ENCODE measurements around the gene UBE2D1. TPM values are rescaled to one million over a fixed set of nuclear protein-coding genes. Genes with fewer than 3 reads are reported as not detected.

The UBE2D1 gene
- total and polyA plus RNA-seq, 2 of the 8 experiments (the other 6 are each of a cell fraction or from before 2014, with no cell fraction given) = 21.2 to 33.5 TPM

DNA sequence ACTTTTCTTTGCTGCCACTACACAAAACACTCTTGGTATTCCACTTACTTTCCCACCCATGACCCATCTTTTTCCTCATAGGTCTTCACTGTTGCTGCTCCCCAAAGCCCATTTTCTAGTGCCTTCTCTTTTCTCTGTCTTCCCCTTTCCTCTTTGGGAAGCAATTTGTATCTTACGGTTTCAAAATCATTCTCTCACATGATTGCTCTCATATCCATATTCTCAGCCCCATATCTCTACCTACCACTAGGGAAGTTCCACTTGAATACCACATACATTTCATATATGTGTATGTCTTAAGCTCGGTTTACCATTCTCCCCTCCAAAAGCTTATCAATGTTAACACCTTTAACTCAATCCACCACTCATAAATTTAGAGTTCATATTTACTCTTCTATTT lies 3.2 kb upstream of the UBE2D1 start:
- Histone ChIP-seq H4K20me1 (replicated peaks in 1 of 2; ENCODE audit: control insufficient read depth in 1 of 2, insufficient read depth in 2 of 2, low read length in 2 of 2) (peaks cover 2 to 6% of the 10 kb centered on the region in 2 experiments), H2BK20ac (ENCODE audit: low read length) (no peak overlapping the region), H4K5ac (ENCODE audit: insufficient read length, low read depth, low read length) (no peak overlapping the region), H3K79me1 (ENCODE audit: low read depth, low read length) (no peaks in the 10 kb centered on the region; the same call in 1 of the 2 replicates), H3K27ac (ENCODE audit: low read depth, low read length) (no peak overlapping the region), H2BK12ac (ENCODE audit: low read depth, low read length) (no peak overlapping the region), H2BK15ac (ENCODE audit: low read length) (no peak overlapping the region), H2BK5ac (ENCODE audit: low read depth, low read length) (no peak overlapping the region), H2AFZ (ENCODE audit: low read length) (no peak overlapping the region), H3K23ac (ENCODE audit: insufficient read length) (no peak overlapping the region), H3K4me1 (replicated peaks in 1 of 4; ENCODE audit: control insufficient read depth in 3 of 4, insufficient read depth in 4 of 4, low read length in 3 of 4) (peaks cover 0 to 3% (median 0%) of the 10 kb centered on the region in 4 experiments; a peak in 2 of 7 replicates), H3K4me3 (ENCODE audit: extremely low read depth in 1 of 4, insufficient read depth in 2 of 4, low read depth in 3 of 4, low read length in 4 of 4) (no peak overlapping the region), H3K79me2 (ENCODE audit: control insufficient read depth in 1 of 2, insufficient read depth in 2 of 2, low read length in 2 of 2) (peaks cover 4 to 14% of the 10 kb centered on the region in 2 experiments; a peak in 3 of 4 replicates), H3K23me2 (ENCODE audit: low read depth, low read length) (peaks cover 4% of the 10 kb centered on the region; the same call in 1 of the 2 replicates), H3K4ac (replicated peaks; ENCODE audit: insufficient read length, low read depth, low read length) (no peak overlapping the region), H3K18ac (ENCODE audit: extremely low read depth, low read length) (no peak overlapping the region), H4K91ac (replicated peaks; ENCODE audit: insufficient read length, low read length) (no peak overlapping the region), H3K9me3 (ENCODE audit: insufficient read depth in 2 of 2, low read depth in 1 of 2, low read length in 1 of 2) (peaks cover 0 to 3% of the 10 kb centered on the region in 2 experiments; a peak in 1 of 4 replicates), H3K56ac (replicated peaks; ENCODE audit: insufficient read length, low read depth, low read length) (no peak overlapping the region), H3K14ac (ENCODE audit: insufficient read length) (no peak overlapping the region), H2BK120ac (replicated peaks; ENCODE audit: low read depth, low read length) (no peak overlapping the region), H3K4me2 (ENCODE audit: insufficient read depth in 1 of 2, low read depth in 2 of 2, low read length in 2 of 2) (no peak overlapping the region), H3K27me3 (replicated peaks in 1 of 4; ENCODE audit: control insufficient read depth in 3 of 4, extremely low read depth in 1 of 4, insufficient read depth in 3 of 4, low read length in 3 of 4) (no peaks in the 10 kb centered on the region), H4K8ac (ENCODE audit: extremely low read depth, insufficient read depth, low read length) (no peak overlapping the region), H3K36me3 (ENCODE audit: control insufficient read depth in 2 of 4, insufficient read depth in 4 of 4, low read length in 3 of 4) (no peaks in the 10 kb centered on the region), H2AK5ac (ENCODE audit: low read depth, low read length) (no peak overlapping the region), H3K9ac (replicated peaks in 1 of 4; ENCODE audit: extremely low read depth in 1 of 4, low read depth in 3 of 4, low read length in 3 of 4) (no peak overlapping the region)
- POLR2A ChIA-PET (ENCODE audit: partially characterized antibody) = interaction anchor here (0.9 kb wide), 1 partner anchor 12 kb away, joined by 5 read pairs; no protein-coding TSS in a partner anchor
- no peak for FAIRE-seq
- 90% methylated on average over 2 of the region's 2 CpGs; no CpG with 5 or more reads in 1 of the 2 experiments for WGBS, 2 experiments (ENCODE audit: extremely low coverage in 1 of 2, insufficient coverage in 1 of 2, insufficient read length in 1 of 2, insufficient replicate concordance in 2 of 2, low coverage in 1 of 2, low lambda C conversion rate in 2 of 2, missing lambda C conversion rate in 1 of 2)
- DNase-seq (ENCODE audit: low read depth in 1 of 2, low spot score in 2 of 2) = no peak
- CTCF ChIA-PET (ENCODE audit: partially characterized antibody) = interaction anchor here (0.6 to 1.4 kb wide), 3 partner anchors 14 to 50 kb away, joined by 3 to 4 read pairs (median 3); no protein-coding TSS in a partner anchor
- no peak for TF ChIP-seq CBX5 (IDR thresholded peaks at IDR 0.05; ENCODE audit: low read depth, low read length)
- TF ChIP-seq RFX5 (IDR thresholded peaks at IDR 0.05; ENCODE audit: borderline replicate concordance, low read depth, low read length) = no peak
- no peak for TF ChIP-seq YY1 (IDR thresholded peaks at IDR 0.05; ENCODE audit: low read depth, low read length)
- no peak for TF ChIP-seq RNF2 (IDR thresholded peaks at IDR 0.05; ENCODE audit: borderline replicate concordance, low read depth, low read length, missing control alignments, poor library complexity, severe bottlenecking)
- TF ChIP-seq EP300 (IDR thresholded peaks at IDR 0.05; ENCODE audit: borderline replicate concordance in 1 of 2, low read depth in 2 of 2, low read length in 2 of 2) = no peak
- no peak for TF ChIP-seq POU5F1 (IDR thresholded peaks at IDR 0.05; ENCODE audit: low read depth, low read length)
- TF ChIP-seq TEAD4 (IDR thresholded peaks at IDR 0.05; ENCODE audit: low read depth, low read length) = no peak
- TF ChIP-seq KDM1A (IDR thresholded peaks at IDR 0.05; ENCODE audit: borderline replicate concordance, low read length) = no peak
- TF ChIP-seq KDM5A (IDR thresholded peaks at IDR 0.05; ENCODE audit: low read length) = no peak
- TF ChIP-seq CREB1 (IDR thresholded peaks at IDR 0.05) = no peak
- no peak for TF ChIP-seq CEBPB (IDR thresholded peaks at IDR 0.05; ENCODE audit: low read depth, low read length)
- TF ChIP-seq TCF12 (IDR thresholded peaks at IDR 0.05; ENCODE audit: low read depth, low read length) = no peak

Measured in H1 (cell line).